ENCODE data around the gene DOCK9. TPM values are rescaled to one million over a fixed set of nuclear protein-coding genes. Genes with fewer than 3 reads are reported as not detected.

Gene DOCK9, protein sequence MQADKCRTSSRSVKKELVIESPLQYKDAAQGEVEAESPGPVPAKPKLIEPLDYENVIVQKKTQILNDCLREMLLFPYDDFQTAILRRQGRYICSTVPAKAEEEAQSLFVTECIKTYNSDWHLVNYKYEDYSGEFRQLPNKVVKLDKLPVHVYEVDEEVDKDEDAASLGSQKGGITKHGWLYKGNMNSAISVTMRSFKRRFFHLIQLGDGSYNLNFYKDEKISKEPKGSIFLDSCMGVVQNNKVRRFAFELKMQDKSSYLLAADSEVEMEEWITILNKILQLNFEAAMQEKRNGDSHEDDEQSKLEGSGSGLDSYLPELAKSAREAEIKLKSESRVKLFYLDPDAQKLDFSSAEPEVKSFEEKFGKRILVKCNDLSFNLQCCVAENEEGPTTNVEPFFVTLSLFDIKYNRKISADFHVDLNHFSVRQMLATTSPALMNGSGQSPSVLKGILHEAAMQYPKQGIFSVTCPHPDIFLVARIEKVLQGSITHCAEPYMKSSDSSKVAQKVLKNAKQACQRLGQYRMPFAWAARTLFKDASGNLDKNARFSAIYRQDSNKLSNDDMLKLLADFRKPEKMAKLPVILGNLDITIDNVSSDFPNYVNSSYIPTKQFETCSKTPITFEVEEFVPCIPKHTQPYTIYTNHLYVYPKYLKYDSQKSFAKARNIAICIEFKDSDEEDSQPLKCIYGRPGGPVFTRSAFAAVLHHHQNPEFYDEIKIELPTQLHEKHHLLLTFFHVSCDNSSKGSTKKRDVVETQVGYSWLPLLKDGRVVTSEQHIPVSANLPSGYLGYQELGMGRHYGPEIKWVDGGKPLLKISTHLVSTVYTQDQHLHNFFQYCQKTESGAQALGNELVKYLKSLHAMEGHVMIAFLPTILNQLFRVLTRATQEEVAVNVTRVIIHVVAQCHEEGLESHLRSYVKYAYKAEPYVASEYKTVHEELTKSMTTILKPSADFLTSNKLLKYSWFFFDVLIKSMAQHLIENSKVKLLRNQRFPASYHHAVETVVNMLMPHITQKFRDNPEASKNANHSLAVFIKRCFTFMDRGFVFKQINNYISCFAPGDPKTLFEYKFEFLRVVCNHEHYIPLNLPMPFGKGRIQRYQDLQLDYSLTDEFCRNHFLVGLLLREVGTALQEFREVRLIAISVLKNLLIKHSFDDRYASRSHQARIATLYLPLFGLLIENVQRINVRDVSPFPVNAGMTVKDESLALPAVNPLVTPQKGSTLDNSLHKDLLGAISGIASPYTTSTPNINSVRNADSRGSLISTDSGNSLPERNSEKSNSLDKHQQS (N-terminal part only)
- total RNA-seq, result 25.1 and 38.9 TPM in 2 replicates
- 16.4 and 23.6 TPM in 2 replicates for polyA plus RNA-seq

DNA sequence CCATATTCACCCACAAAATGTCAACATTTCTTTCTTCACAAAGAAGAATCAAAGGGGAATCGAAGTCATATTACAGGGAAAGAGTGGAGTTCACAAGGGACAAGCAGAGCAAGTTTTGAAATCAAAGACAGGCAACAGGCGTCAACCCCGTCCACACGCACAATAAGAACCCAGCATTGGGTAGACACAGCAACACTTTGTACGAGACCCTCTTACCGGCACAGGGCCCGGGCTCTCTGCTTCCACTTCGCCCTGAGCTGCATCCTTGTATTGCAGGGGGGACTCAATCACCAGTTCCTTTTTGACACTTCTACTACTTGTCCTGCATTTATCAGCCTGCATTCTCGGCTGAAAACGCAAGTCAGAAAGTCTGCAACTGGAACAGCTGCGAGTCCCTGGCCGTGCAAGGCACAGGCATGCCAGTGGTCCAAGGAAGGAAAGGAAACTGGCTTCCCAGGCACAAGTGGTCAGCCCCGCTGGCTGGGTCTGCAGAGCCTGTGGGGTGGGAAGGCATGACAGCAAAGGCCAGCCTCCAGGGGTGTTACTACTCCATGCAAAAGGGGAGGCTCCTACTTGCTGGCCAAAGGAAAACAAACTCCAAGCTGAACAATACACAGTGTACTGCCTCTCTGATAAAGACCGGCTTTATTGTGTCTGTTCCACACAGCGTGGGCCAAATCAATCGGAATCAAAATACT is at the start of gene DOCK9:
Gene DOCK9 (minus strand): TSS at position 497 of the 698 bp plus-strand sequence. CDS start 155 bp downstream, at position 342.
- Histone ChIP-seq H3K79me2 (no peaks in the 10 kb centered on the region), H3K4me2 (peak within 1 kb of the TSS; percentile 70), H3K9me2 (replicated peaks; ENCODE audit: insufficient read depth) (no peaks in the 10 kb centered on the region), H3K4me3 (no peak within 1 kb of the TSS), H3K27me3 (no peaks in the 10 kb centered on the region), H4K20me1 (ENCODE audit: insufficient read depth, poor library complexity, severe bottlenecking) (no peaks in the 10 kb centered on the region), H3K36me3 (replicated peaks; ENCODE audit: insufficient read depth, low read depth) (no peaks in the 10 kb centered on the region), H3K27ac (no peak within 1 kb of the TSS), H3K4me1 (ENCODE audit: insufficient read depth) (peaks cover 22% of the 10 kb centered on the region), H2AFZ (peak within 1 kb of the TSS; percentile 28), H3K9me3 (ENCODE audit: low read depth) (no peaks in the 10 kb centered on the region)
- TF ChIP-seq EZH2phosphoT487 (IDR thresholded peaks at IDR 0.05; ENCODE audit: low read depth, severe bottlenecking, unreplicated experiment) (no peak), EZH2 (IDR thresholded peaks at IDR 0.05; ENCODE audit: borderline replicate concordance) (no peak)
- TF ChIP-seq, protein P1, sequence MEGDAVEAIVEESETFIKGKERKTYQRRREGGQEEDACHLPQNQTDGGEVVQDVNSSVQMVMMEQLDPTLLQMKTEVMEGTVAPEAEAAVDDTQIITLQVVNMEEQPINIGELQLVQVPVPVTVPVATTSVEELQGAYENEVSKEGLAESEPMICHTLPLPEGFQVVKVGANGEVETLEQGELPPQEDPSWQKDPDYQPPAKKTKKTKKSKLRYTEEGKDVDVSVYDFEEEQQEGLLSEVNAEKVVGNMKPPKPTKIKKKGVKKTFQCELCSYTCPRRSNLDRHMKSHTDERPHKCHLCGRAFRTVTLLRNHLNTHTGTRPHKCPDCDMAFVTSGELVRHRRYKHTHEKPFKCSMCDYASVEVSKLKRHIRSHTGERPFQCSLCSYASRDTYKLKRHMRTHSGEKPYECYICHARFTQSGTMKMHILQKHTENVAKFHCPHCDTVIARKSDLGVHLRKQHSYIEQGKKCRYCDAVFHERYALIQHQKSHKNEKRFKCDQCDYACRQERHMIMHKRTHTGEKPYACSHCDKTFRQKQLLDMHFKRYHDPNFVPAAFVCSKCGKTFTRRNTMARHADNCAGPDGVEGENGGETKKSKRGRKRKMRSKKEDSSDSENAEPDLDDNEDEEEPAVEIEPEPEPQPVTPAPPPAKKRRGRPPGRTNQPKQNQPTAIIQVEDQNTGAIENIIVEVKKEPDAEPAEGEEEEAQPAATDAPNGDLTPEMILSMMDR (IDR thresholded peaks at IDR 0.05; ENCODE audit: poor library complexity), result no peak
- peak; percentile 43 for DNase-seq (ENCODE audit: low spot score)
- WGBS (ENCODE audit: low lambda C conversion rate, missing lambda C conversion rate), result 44% methylated on average over 16 of the region's 16 CpGs

DNA sequence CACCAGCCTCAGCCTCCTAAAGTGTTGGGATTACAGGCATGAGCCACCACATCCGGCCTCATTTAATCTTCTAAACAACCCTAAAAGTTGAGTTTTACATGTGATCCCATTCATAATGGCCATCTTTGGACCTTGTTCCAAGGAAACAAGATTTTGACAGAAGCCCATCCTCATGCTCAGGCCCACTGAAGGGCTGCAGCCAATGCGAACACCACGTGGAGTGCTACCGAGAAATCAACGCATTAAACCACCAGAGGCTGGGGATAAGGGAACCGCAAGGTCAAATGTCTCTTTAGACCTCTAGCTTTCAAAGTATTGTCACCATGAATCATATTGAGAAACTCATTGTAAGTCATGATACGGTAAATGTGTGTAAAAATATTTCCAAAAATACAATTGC is 49.4 kb upstream of the DOCK9 start:
- Histone ChIP-seq H3K27me3 (no peaks in the 10 kb centered on the region), H3K4me2 (no peak overlapping the region), H3K9me3 (ENCODE audit: low read depth) (no peaks in the 10 kb centered on the region), H4K20me1 (ENCODE audit: insufficient read depth, poor library complexity, severe bottlenecking) (no peaks in the 10 kb centered on the region), H3K27ac (no peak overlapping the region), H2AFZ (no peak overlapping the region), H3K36me3 (replicated peaks; ENCODE audit: insufficient read depth, low read depth) (no peaks in the 10 kb centered on the region), H3K9me2 (replicated peaks; ENCODE audit: insufficient read depth) (no peaks in the 10 kb centered on the region), H3K4me1 (ENCODE audit: insufficient read depth) (no peaks in the 10 kb centered on the region), H3K4me3 (no peak overlapping the region), H3K79me2 (no peaks in the 10 kb centered on the region)
- WGBS (ENCODE audit: low lambda C conversion rate, missing lambda C conversion rate), result 96% methylated on average over 7 of the region's 7 CpGs
- no peak for DNase-seq (ENCODE audit: low spot score)
- TF ChIP-seq EZH2phosphoT487 (IDR thresholded peaks at IDR 0.05; ENCODE audit: low read depth, severe bottlenecking, unreplicated experiment) (no peak), EZH2 (IDR thresholded peaks at IDR 0.05; ENCODE audit: borderline replicate concordance) (no peak)
- TF ChIP-seq, protein P1 (IDR thresholded peaks at IDR 0.05; ENCODE audit: poor library complexity), result no peak

DNA sequence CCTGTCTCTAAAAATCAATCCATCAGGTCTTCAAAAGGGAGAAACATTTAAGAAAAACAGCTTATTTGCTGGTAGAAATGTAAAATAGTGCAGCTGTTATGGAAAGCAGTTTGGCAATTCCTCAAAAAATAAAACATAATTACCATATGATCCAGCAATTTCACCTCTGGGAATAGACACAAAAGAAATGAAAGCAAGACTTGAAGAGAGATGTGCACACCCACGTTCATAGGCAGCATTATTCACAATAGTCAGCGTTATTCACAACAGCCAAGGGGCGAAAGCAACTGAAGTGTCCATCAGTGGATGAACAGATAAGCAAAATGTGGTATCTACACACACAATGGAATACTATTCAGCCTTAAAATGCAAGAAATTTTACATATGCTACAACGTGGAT is 45.1 kb upstream of the DOCK9 start:
- Histone ChIP-seq H2AFZ (no peak overlapping the region), H3K9me3 (ENCODE audit: low read depth) (no peaks in the 10 kb centered on the region), H3K27me3 (no peaks in the 10 kb centered on the region), H3K4me2 (no peak overlapping the region), H4K20me1 (ENCODE audit: insufficient read depth, poor library complexity, severe bottlenecking) (no peaks in the 10 kb centered on the region), H3K4me3 (no peak overlapping the region), H3K79me2 (no peaks in the 10 kb centered on the region), H3K4me1 (ENCODE audit: insufficient read depth) (no peaks in the 10 kb centered on the region), H3K36me3 (replicated peaks; ENCODE audit: insufficient read depth, low read depth) (no peaks in the 10 kb centered on the region), H3K27ac (no peak overlapping the region), H3K9me2 (replicated peaks; ENCODE audit: insufficient read depth) (no peaks in the 10 kb centered on the region)
- WGBS (ENCODE audit: low lambda C conversion rate, missing lambda C conversion rate), result 74% methylated on average over 4 of the region's 4 CpGs
- TF ChIP-seq EZH2 (IDR thresholded peaks at IDR 0.05; ENCODE audit: borderline replicate concordance), result no peak
- TF ChIP-seq, protein P1 (IDR thresholded peaks at IDR 0.05; ENCODE audit: poor library complexity), result no peak
- TF ChIP-seq EZH2phosphoT487 (IDR thresholded peaks at IDR 0.05; ENCODE audit: low read depth, severe bottlenecking, unreplicated experiment), result no peak
- no peak for DNase-seq (ENCODE audit: low spot score)

Data from hepatocyte (in vitro differentiated cells).